Measurements from ENCODE around the gene CUL5. TPM values are rescaled to one million over a fixed set of nuclear protein-coding genes. Genes with fewer than 3 reads are reported as not detected.

The CUL5 gene
- 23.2 and 26.0 TPM in 2 replicates for total RNA-seq (2014; rRNA removed; shearing (Covaris generic))
- 31.5 and 40.9 TPM in 2 replicates for polyA plus RNA-seq (2016; fragmentation: Nextera tagmentation; extraction: Ambion mirVana)
- long read RNA-seq, partial matches to known transcripts, result 29 of 31 reads
- long read RNA-seq, other reads (novel, unspliced or antisense), result 2 of 31 reads

- Mint-ChIP-seq H3K4me3 (peak within 1 kb of the TSS; percentile 98), H3K27ac (peak within 1 kb of the TSS; percentile 97), H3K9me3 (no peaks in the 10 kb centered on the region), H3K4me1 (peaks cover 12% of the 10 kb centered on the region), H3K27me3 (ENCODE audit: insufficient read depth, low read depth, poor library complexity) (peaks cover 4% of the 10 kb centered on the region), H3K36me3 (ENCODE audit: low read depth) (no peaks in the 10 kb centered on the region)
- ATAC-seq (peak; percentile 90), DNase-seq (ENCODE audit: low spot score) (peak; percentile 91)
- Histone ChIP-seq H2AFZ (peak within 1 kb of the TSS; percentile 100), H3K4me3 (peak within 1 kb of the TSS; percentile 99), H3K27ac (ENCODE audit: low read depth) (peak within 1 kb of the TSS; percentile 95), H3K79me2 (replicated peaks; ENCODE audit: insufficient read depth) (peaks cover 50% of the 10 kb centered on the region), H3K4me1 (ENCODE audit: insufficient read depth) (peaks cover 20% of the 10 kb centered on the region), H3F3A (replicated peaks; ENCODE audit: low read depth) (no peaks in the 10 kb centered on the region), H3K4me2 (peak within 1 kb of the TSS; percentile 96), H3K36me3 (ENCODE audit: insufficient read depth) (no peaks in the 10 kb centered on the region), H4K20me1 (replicated peaks; ENCODE audit: insufficient read depth) (peaks cover 9% of the 10 kb centered on the region; the same call in 1 of the 2 replicates), H3K9me2 (ENCODE audit: insufficient read depth) (no peaks in the 10 kb centered on the region), H3K27me3 (ENCODE audit: insufficient read depth) (no peaks in the 10 kb centered on the region)
- TF ChIP-seq CREB1 (CRISPR knock-in tag; IDR thresholded peaks at IDR 0.05; ENCODE audit: low read depth) (peak; percentile 71; the same call in 1 of the 2 replicates), JUNB (IDR thresholded peaks at IDR 0.05; ENCODE audit: unreplicated experiment) (no peak), CTCF (conservative IDR thresholded peaks at IDR 0.05; ENCODE audit: low read depth in 2 of 2) (peak; percentile 81 to 89), POLR2AphosphoS5 (IDR thresholded peaks at IDR 0.05; ENCODE audit: low read depth) (peak; percentile 84)
These were observed at the start of gene CUL5 for GRCh38 chr11:108008656-108009496. TSS of gene CUL5 (plus strand) at chr11:108008898. CDS start at chr11:108009349, 451 bp downstream.

- Histone ChIP-seq H4K20me1 (replicated peaks; ENCODE audit: insufficient read depth) (peaks cover under 1% of the 10 kb centered on the region; the same call in 1 of the 2 replicates), H3K4me2 (no peak overlapping the region), H3K27ac (ENCODE audit: low read depth) (no peak overlapping the region; the same call in 1 of the 2 replicates), H3K79me2 (replicated peaks; ENCODE audit: insufficient read depth) (peaks cover 7% of the 10 kb centered on the region; the same call in 1 of the 2 replicates), H3K36me3 (ENCODE audit: insufficient read depth) (no peaks in the 10 kb centered on the region), H2AFZ (no peak overlapping the region), H3K4me3 (no peak overlapping the region), H3K9me2 (ENCODE audit: insufficient read depth) (no peaks in the 10 kb centered on the region), H3K27me3 (ENCODE audit: insufficient read depth) (no peaks in the 10 kb centered on the region), H3F3A (replicated peaks; ENCODE audit: low read depth) (no peaks in the 10 kb centered on the region), H3K4me1 (ENCODE audit: insufficient read depth) (peaks cover 10% of the 10 kb centered on the region)
- no peak for DNase-seq (ENCODE audit: low spot score)
- Mint-ChIP-seq H3K27ac (peak overlapping the region; percentile 34; the same call in 1 of the 2 replicates), H3K4me1 (peaks cover 12% of the 10 kb centered on the region), H3K27me3 (ENCODE audit: insufficient read depth, low read depth, poor library complexity) (no peaks in the 10 kb centered on the region), H3K4me3 (no peak overlapping the region), H3K36me3 (ENCODE audit: low read depth) (peaks cover 13% of the 10 kb centered on the region; the same call in 1 of the 3 replicates), H3K9me3 (no peaks in the 10 kb centered on the region)
- no peak for ATAC-seq
- TF ChIP-seq POLR2AphosphoS5 (IDR thresholded peaks at IDR 0.05; ENCODE audit: low read depth) (no peak), EZH2phosphoT487 (IDR thresholded peaks at IDR 0.05; ENCODE audit: unreplicated experiment) (no peak), JUNB (IDR thresholded peaks at IDR 0.05; ENCODE audit: unreplicated experiment) (no peak), CREB1 (CRISPR knock-in tag; IDR thresholded peaks at IDR 0.05; ENCODE audit: low read depth) (no peak), REST (IDR thresholded peaks at IDR 0.05; ENCODE audit: unreplicated experiment) (no peak), ZNF331 (CRISPR knock-in tag; IDR thresholded peaks at IDR 0.05; ENCODE audit: low read depth) (no peak)
- TF ChIP-seq, protein P1, sequence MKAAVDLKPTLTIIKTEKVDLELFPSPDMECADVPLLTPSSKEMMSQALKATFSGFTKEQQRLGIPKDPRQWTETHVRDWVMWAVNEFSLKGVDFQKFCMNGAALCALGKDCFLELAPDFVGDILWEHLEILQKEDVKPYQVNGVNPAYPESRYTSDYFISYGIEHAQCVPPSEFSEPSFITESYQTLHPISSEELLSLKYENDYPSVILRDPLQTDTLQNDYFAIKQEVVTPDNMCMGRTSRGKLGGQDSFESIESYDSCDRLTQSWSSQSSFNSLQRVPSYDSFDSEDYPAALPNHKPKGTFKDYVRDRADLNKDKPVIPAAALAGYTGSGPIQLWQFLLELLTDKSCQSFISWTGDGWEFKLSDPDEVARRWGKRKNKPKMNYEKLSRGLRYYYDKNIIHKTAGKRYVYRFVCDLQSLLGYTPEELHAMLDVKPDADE (IDR thresholded peaks at IDR 0.05), result no peak
These were observed 47.2 kb upstream of the CUL5 start for GRCh38 chr11:107961480-107961879.
